Raji (cell line): ENCODE results near the gene SNX30.

Source experiments
- POLR2A ChIP-seq: IDR thresholded peaks from 2 replicates; pipeline ENCODE4 v1.6.1; 2011; ENCODE audit warnings: low read depth, low read length, control low read depth; ENCODE audit not compliant: insufficient read depth

SNX30 gene, protein sequence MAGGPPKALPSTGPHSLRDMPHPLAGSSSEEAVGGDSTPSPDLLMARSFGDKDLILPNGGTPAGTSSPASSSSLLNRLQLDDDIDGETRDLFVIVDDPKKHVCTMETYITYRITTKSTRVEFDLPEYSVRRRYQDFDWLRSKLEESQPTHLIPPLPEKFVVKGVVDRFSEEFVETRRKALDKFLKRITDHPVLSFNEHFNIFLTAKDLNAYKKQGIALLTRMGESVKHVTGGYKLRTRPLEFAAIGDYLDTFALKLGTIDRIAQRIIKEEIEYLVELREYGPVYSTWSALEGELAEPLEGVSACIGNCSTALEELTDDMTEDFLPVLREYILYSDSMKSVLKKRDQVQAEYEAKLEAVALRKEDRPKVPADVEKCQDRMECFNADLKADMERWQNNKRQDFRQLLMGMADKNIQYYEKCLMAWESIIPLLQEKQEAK

DNA sequence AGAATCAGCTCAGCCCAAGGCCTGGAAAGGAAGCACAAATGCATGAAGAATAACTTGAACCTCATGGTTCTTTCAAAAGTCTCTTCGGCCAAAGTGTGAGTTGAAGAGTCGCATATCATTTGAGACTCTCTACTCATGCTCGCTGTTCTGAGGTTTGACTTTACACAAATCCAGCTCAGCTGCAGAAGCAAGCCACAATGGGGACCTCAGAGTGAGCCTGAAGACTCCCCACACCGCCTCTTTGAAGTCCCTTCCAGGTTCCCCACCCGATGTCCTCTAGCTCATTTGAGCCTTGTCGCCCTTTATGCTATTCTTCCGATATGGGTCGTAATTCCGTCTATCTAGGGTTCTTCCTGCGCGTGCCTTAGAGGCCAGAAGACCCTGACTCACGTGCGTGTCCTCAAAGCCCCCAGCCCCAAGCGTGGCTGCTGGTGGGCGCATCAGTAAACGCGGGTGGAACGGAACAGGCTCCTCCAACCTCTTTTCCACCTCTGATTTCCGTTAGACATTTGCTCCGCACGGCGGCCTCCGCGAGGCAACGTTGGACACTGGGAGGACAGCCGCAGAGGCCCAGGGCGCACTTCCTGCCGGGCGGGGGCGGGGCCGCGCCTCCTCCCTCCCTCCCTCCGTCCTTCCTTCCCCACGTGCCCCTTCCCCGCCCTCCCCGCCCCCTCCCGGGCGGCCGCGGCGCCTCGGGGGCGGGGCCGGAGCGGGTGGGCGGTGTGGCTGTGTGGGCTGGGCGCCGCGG is at the start of gene SNX30:
SNX30 (plus strand) TSS at position 745 of the 748 bp plus-strand sequence. CDS start 242 bp downstream, outside the sequence.
- TF ChIP-seq POLR2A = peak; percentile 95

DNA sequence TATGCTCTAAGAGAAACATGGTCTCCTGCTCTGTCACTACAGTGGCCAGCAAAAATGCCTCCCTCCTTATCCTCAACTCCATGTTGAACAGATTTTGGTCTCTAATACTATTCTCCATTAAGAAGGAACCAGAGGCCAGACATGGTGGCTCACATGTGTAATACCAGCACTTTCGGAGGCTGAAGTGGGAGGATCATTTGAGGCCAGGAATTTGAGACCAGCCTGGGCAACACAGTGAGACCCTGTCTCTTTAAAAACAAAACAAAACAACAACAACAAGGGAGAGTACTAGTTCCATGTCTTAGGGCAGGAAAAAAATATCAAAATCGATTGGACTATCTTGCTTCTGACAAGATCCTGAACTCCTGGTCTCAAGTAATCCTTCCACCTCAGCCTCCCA is 47.3 kb upstream of the SNX30 start:
- TF ChIP-seq POLR2A = no peak

DNA sequence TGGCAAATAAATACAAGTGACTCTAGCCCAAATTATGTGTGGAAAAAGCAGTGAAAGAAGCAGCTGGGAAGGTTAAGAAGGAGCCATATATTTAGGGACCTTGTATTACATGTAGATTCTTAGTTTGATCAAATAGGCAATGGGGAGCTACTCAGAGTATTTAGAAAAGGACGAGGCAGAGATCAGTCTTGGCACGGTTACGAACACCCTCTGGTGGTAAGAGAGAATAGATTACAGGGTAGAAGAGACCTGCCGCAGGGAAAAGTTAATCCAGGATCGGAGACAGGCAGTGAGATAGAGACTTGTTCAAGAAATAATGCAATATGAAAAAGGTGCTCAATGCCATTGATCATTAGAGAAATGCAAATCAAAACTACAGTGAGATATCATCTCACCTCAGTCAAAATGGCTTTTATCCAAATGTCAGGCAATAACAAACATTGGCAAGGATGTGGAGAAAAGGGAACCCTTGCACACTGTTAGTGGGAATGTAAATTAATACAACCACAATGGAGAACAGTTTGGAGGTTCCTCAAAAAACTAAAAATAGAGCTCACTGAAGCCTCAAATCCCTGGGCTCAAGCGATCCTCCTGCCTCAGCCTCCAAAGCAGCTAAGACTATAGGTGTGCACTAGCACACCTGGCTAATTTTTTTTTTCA is 44.7 kb upstream of the SNX30 start:
- TF ChIP-seq POLR2A = no peak

DNA sequence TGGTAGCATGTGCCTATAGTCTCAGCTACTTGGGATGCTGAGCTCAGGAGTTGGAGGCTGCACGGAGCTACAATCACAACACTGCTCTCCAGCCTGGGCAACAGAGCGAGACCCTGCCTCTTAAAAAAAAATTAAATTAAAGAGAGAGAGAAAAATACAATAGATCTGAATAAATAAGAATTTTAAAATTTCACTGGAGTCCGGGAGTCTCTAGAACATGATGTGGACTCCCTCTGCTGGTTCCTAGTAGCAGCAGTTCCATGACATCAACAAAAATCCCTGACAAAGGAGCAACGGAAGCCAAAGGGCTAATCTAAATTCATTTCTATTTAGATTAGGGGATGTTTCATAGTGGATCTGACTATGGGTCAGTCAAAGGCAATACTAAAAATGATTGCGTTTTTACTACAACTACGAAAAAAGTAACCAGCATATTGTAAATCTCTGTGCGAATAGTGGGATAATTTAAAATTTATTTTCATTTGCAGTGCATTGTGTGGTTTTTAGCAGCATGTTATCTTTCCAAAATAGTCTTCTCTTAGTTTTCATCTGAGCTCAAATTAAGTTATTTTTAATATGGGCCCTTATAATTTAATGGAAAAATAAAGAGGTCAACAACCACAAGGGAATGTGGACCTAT is 39.4 kb upstream of the SNX30 start:
- no peak for TF ChIP-seq POLR2A

DNA sequence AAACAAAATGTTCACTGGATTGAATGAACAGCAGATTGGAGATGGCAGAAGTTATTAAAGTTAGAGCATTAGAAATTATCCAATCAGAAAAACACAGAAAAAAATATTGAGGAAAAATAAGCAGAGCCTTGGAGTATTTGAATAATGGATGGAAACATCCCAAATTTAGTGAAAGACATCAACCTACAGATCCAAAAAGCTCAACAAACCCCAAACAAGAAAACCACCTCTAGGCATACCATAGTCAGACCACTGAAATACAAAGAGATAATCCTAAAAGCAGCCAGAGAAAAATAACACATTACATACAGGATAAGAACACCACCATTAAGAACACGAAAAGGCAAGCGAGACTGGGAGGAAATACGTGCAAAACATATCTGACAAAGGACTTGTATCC is 37.9 kb upstream of the SNX30 start:
- no peak for TF ChIP-seq POLR2A

DNA sequence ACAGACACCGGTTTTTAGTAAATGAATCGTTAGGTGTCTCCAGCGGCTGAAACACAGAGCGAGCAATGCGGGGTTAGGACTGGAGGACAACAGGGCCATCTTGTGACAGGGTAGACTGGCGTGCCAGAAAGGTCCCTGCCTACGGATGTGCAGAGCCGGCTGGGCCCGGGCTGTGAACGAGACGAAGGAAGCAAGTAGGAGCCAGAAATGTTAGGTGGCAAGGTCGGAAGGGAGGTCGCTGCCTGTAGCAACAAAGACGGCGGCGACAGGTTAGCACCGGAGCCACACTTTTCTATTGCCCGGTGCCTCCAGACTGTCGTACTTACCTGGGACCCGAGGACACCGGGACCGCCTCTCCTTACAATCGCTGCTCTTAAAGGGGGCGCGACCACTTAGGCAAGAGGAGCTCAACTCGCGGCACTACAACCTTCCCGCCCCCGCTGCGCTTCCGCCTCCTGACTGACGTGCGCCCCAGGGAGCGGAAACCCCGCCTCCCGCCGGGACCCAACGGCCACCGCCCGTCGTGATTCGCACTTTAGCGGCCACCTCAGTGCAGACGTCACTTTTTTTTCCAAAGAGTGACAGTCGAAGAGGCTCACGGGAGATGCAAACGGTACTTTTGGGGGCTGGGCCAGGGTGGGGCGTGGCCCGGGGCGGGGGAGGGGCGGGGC is 32.8 kb upstream of the SNX30 start, which contains the start of gene INIP:
INIP (minus strand) TSS at position 457 of the 671 bp plus-strand sequence. CDS start 1,632 bp downstream, outside the sequence.
- TF ChIP-seq POLR2A = peak; percentile 91

DNA sequence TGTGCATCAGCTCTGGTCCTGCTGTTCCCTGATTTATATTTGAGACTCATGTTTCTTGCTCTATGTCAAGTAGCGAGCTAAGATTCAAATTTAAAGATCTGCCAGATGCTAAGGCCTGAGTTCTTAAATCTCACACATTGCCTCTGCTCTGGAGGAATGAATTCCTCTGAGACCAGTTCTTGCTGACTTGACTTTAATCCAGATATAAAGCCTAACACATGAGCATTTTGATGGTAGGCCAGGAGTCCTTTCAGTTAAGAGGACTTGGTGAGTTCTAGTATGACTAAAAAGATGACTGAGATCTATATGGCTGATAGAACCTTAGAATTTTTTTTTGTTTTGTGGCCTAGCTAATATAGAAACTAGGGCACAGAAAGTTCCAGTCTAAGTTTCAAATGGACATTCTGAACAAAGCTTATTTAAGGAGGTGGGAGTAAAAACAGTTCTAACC is 31.3 kb upstream of the SNX30 start:
- TF ChIP-seq POLR2A = no peak

DNA sequence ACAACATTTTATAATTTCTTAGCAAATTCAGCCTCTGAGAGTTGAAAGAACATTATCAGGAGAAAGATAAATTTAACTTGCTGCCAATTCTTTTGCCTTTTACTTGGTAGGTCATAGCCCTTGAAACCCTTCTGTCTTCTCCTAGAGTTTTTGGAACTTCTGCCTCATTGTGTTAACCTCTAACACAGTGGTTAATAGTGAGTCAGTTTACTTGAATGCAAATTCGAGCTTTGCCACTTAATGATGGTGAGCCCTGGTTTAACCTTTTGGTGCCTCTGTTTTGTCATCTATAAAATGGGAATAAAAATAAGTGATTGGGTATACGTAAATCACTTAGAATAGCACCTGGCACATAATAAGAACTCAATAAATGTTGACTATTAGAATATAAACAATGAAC is 30.9 kb upstream of the SNX30 start:
- TF ChIP-seq POLR2A = no peak

DNA sequence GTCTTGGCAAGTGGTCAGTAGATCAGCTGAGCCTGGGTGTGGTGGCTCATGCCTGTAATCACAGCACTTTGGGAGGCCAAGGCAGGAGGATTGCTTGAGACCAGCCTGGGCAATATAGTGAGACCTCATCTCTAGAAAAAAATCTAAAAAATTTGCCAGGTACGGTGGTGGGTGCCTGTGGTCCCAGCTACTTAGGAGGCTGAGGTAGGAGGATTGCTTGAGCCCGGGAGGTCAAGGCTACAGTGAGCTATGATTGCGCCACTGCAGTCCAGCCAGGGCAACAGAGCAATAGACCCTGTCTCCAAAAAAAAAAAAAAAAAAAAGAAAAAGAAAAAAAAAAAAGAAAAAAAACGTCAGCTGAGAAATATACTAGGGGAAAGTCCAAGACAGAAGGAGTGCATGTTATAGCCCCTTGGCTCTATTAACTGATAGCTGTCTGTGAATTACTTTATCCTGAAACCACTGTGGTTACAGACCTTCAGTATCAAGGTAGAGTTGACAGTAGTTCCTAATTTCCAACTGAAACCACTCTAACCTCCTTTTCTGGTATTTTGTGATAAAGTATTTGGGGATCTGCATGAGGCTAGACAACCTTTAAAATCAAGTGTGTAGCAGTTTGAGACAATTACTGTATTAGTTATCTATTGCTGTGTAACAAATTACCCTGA is 30.3 kb upstream of the SNX30 start:
- TF ChIP-seq POLR2A = no peak

DNA sequence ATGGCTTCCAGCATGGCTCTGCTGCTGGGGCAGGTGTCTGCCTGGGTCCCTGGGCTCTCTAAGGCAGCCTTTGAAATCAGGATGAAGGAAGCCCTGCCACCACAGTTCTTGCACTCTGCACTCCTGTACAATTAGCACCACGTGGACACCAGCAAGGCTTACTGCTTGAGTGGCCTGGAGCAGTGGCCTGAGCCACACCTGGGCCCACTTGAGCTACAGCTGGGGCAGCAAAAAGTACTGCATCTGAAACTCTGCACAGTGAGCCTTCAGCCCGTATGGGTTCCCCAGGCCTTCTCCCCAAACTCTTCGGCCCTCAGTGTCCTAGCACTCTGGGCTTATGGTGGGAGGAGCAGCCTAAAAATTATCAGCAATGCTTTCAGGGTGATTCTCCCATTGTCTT is 24.6 kb upstream of the SNX30 start:
- TF ChIP-seq POLR2A = no peak

DNA sequence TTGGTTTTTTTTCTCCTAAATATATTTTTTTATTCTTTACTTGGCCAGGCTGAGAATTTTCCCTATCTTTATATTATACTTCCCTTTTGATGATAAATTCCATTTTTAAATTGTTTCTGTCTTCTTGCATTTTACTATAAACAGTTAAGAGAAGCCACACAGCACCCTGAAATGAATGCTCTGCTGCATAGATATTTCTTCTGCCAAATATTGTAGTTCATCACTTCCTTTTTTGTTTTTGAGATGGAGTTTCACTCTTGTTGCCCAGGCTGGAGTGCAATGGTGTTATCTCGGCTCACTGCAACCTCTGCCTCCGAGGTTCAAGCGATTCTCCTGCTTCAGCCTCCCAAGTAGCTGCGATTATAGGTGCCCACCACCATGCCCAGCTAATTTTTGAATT is 24.1 kb upstream of the SNX30 start:
- no peak for TF ChIP-seq POLR2A

DNA sequence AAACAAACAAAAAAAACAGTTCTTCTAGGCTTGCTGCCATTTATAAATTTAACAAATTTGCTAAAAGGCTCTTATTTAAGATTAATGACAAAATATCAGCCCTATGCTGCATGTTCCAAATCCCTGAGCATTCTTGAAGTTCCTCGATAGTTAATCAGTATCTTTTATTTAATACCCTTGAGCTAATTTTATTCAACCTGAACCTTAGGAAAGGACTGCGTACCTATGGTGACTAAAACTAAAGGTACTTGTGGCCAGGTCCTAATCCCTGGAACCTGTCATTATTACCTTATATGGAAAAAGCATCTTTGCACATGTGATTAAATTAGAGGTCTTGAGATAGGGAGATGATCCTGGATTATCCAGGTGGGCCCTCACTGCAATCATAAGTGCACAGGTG is 22.2 kb upstream of the SNX30 start:
- TF ChIP-seq POLR2A = no peak

DNA sequence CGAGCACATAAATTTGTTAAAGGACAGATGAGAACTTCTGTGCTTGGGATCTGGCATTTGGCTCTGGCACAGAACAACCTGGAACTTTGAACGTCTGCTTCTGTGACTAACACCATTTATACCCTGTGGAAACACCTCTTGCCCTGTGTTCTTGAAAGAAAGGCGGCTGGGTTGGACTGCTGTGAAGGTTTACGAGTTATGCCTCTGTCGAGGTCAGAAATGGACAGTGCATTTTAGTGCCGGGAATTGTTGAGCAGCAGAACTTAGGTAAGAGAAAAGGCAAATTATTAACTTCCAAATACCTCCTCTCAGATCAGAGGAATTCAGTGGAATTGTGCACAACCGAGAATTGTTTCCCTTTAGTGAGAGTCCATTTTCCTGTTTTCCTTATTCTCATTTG is 18.6 kb upstream of the SNX30 start:
- TF ChIP-seq POLR2A = no peak

DNA sequence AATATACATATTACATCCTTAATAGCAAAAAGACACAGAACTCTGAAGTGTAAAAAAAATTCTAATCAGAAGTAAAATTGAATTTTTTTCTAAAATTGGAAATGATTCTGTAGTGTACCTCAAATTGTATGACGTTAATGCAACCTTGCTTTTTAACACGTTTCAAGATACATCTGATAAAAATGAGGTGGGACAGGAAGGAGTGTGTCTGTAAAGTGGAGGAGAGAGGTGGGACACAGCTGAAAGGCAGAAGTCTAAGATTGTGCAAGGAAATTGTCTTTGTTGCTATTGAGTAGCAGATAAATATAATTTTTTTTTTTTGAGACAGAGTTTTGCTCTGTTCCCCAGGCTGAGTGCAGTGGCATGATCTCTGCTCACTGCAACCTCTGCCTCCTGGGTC is 15.7 kb upstream of the SNX30 start:
- no peak for TF ChIP-seq POLR2A
